ENCODE measurements around the gene AAK1. TPM values are rescaled to one million over a fixed set of nuclear protein-coding genes. Genes with fewer than 3 reads are reported as not detected.

AAK1 gene
- total RNA-seq, 1 donor from 2014 or later, result 72.6 TPM

DNA sequence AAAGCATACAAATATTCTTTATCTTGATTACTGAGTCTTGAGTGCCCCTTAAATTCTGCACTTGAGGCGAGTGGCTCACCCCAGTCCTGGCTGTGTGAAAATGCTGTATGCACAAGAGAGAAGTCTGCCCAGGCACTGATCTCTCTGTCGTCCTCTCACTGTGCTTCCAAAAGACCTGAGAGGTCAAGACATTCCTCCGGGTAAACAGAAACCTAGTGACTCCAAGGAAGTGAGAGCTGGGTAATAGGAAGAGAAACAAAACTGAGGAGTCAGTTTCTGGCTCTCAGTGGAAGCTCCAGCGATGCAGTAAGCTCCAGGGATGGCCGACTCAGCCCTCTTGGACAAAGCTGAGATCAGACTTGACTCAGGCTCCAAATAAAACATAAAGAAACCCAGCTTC lies 70.9 kb downstream of the AAK1 start:
- TF ChIP-seq, protein P1, sequence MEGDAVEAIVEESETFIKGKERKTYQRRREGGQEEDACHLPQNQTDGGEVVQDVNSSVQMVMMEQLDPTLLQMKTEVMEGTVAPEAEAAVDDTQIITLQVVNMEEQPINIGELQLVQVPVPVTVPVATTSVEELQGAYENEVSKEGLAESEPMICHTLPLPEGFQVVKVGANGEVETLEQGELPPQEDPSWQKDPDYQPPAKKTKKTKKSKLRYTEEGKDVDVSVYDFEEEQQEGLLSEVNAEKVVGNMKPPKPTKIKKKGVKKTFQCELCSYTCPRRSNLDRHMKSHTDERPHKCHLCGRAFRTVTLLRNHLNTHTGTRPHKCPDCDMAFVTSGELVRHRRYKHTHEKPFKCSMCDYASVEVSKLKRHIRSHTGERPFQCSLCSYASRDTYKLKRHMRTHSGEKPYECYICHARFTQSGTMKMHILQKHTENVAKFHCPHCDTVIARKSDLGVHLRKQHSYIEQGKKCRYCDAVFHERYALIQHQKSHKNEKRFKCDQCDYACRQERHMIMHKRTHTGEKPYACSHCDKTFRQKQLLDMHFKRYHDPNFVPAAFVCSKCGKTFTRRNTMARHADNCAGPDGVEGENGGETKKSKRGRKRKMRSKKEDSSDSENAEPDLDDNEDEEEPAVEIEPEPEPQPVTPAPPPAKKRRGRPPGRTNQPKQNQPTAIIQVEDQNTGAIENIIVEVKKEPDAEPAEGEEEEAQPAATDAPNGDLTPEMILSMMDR (IDR thresholded peaks at IDR 0.05), result no peak
- intact Hi-C loops (cut with DNase I), result no loop called here
- Histone ChIP-seq H3K4me1 (peaks cover 42% of the 10 kb centered on the region), H3K9me3 (no peaks in the 10 kb centered on the region), H3K4me3 (no peak overlapping the region), H3K27ac (peak overlapping the region; percentile 60), H3K27me3 (no peaks in the 10 kb centered on the region), H3K36me3 (no peaks in the 10 kb centered on the region)
- DNase-seq, result peak; percentile 65
- peak; percentile 93 for ATAC-seq

DNA sequence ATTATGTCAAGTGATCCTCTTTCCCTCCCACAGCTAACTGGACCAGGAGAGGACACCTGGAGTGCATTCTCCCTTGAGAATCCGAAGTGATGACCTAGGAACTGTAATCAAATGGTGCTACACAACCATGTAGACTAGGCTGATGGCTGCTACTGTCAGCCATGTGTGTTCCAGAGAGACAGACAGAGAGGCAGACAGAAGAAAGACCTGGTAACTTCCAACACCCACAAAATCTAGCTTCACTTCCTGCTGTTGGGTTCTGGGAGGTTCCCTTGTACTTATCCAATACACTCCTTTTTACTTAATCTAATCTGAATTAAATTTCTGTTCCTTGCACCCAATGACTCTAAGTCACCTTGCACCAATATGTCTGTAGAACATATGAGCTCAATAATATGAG lies 72.3 kb downstream of the AAK1 start:
- Histone ChIP-seq H3K4me1 (peaks cover 35% of the 10 kb centered on the region), H3K36me3 (no peaks in the 10 kb centered on the region), H3K9me3 (no peaks in the 10 kb centered on the region), H3K4me3 (no peak overlapping the region), H3K27me3 (no peaks in the 10 kb centered on the region), H3K27ac (no peak overlapping the region)
- intact Hi-C loops (cut with DNase I), result no loop called here
- ATAC-seq (no peak), DNase-seq (no peak)
- TF ChIP-seq, protein P1 (IDR thresholded peaks at IDR 0.05), result no peak

DNA sequence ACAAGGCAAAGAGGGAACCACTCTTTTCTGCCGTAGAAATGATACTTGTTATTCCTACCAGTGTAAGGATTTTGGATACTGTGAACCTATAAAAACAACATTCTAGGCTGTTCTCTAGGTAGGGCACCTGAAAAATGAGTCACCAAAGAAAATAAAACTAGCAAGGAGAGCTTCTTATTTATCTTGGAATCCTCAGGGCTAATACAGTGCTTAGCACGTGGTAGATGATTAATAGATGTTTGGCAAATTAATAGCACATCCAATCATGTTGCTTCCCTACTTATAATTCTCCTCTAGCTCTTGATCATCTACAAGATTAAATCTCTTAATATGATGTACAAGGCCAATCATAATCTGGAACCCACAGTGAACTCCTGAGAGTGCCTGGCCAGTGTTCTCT lies 73.1 kb downstream of the AAK1 start:
- no peak overlapping the region for H3K27ac ChIP-seq
- TF ChIP-seq, protein P1 (IDR thresholded peaks at IDR 0.05), result no peak
- ATAC-seq (no peak), DNase-seq (no peak)
- H3K36me3 ChIP-seq, result no peaks in the 10 kb centered on the region
- intact Hi-C loops (cut with DNase I), result no loop called here
- no peak overlapping the region for H3K4me3 ChIP-seq
- H3K27me3 ChIP-seq, result no peaks in the 10 kb centered on the region
- H3K4me1 ChIP-seq, result peaks cover 35% of the 10 kb centered on the region
- H3K9me3 ChIP-seq, result no peaks in the 10 kb centered on the region

DNA sequence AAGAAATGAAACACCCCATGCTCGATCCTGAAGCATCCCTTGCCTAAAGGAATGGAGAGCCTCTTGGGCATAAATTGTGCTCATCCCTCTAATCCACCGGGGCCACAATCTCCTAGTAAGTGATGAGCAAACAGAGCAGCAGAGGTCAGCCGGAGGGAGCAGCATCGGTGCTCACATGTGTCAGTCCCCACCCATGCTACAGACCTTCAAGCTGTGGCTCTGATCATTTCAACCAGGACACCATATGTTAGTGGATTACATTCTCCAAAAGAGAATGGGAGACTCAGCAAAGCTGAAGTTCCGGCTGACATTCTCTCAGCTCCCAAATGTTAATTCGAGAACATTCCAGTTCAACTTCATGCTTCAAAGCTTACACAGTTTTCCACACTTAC lies 75.6 kb downstream of the AAK1 start:
- no peak for DNase-seq
- no peak overlapping the region for H3K27ac ChIP-seq
- no peaks in the 10 kb centered on the region for H3K36me3 ChIP-seq
- TF ChIP-seq, protein P1 (IDR thresholded peaks at IDR 0.05), result no peak
- no peaks in the 10 kb centered on the region for H3K27me3 ChIP-seq
- H3K4me1 ChIP-seq, result peaks cover 33% of the 10 kb centered on the region
- no peak for ATAC-seq
- no peaks in the 10 kb centered on the region for H3K9me3 ChIP-seq
- H3K4me3 ChIP-seq, result no peak overlapping the region
- intact Hi-C loops (cut with DNase I), result no loop called here

- Histone ChIP-seq H3K36me3 (no peaks in the 10 kb centered on the region), H3K4me1 (peaks cover 29% of the 10 kb centered on the region), H3K4me3 (no peak overlapping the region), H3K9me3 (no peaks in the 10 kb centered on the region), H3K27ac (no peak overlapping the region), H3K27me3 (no peaks in the 10 kb centered on the region)
- no peak for DNase-seq
- peak; percentile 46 for ATAC-seq
- TF ChIP-seq, protein P1 (IDR thresholded peaks at IDR 0.05), result no peak
- intact Hi-C loops (cut with DNase I), result no loop called here
Measured at GRCh38 chr2:69567157-69567908, 76.2 kb downstream of the AAK1 start.

Measured in upper lobe of right lung (tissue), 1 donor.